HG02885 (cell line): Measurements from ENCODE around the gene EPB41L4A.

Experiments used
- ATAC-seq: cut with Tn5 transposase; IDR thresholded peaks from one replicate; pipeline ENCODE4 v1.9.1; 2021; ENCODE audit warnings: mild to moderate bottlenecking; ENCODE audit not compliant: unreplicated experiment, poor library complexity

Gene EPB41L4A

DNA sequence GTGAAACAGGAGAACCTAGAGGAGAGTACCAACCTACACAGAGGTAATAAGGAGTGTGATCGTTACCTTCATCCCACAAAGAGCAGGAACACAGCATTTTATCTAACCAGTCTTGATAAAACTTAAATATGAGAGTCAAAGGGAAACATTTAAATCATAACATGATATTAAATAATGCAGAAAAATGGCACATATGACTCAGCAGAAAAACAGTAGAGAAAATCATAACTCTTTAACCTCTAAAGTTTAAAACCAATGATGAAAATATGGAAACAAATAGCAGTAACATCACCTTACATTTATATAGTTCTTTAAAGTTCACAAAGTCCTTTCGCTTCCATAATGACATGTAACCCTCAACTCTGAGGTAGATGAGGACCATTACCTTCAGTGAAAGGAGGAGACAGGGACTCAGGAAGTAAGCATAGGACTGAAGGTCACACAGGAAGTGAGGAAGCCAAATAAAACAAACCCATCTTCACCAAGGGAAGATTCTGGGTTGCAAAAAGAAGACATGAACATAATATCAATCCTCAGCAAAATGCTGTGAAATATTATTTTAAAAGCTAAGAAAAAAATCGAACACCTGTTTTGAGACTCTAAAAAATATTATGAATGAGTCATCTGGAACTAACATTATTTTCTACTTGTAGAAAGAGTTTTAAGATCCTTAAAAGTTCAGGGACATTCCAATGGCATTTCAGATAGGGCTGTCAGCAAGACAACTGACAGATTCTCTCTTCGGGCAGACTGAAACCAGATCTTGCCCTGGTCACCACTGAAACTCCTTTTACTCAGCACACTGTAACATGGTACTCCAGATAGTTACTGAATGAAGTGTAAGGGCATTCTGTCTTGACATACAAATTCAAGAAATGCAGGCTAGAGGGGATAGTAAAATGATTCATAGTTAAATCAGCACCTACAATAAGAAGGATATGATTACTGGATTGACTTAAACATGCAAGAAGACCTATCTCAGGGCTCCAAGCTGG lies 148.5 kb downstream of the EPB41L4A start:
- peak; percentile 61 for ATAC-seq

DNA sequence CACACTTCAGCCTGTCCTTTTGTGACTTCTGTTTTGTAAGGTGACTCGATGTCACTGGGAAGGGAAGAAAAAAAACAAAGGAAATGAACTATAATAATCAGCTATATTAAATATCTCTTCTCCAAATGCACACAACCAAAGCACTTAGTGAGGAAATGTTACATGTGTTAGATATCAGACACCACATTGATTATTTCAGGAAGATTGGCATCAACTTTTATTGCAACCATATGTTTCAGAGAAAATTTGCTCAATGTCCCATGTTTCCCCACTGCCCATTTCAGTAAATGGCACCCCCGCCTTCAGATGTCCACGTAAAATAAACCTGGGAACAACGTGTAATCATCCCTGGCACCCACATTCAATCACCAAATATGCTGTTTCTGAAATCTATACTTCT lies 151.8 kb downstream of the EPB41L4A start:
- no peak for ATAC-seq

DNA sequence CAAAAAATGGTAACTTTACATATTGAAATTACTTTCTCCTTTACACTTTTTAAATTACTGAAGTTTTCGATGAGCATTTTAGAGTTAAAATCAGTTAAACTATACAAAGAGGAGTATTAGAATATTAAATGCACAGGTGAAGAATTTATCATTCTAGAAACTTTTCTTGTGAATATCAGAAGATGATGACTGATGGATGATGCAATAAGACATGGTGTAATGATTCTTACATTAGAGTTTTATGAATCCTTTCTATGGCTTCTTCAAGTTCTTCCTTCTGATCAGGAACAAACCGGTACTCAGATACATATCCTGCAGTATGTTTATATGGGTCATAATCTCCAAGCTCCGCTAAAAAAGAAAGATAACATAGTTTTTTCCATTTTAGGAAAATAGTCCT lies 154.4 kb downstream of the EPB41L4A start:
- ATAC-seq, result no peak

DNA sequence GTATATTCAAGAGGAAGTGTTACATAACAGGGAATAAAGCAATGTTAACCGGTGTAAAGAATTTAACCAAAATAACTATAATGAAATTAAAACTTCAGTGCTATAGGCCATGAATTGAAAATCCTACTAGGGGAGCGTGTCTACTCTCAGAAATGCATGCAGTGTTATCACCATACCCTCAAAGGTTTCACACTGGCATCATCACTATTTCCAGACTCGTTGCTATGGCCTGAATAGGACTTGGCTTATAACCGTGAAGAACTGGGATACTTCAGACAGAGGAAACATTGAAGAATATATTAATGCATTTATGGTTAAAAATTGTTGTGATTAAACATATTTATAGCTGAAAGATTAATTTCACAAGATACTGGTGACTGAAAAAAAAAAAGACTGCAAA lies 154.9 kb downstream of the EPB41L4A start:
- ATAC-seq, result no peak

DNA sequence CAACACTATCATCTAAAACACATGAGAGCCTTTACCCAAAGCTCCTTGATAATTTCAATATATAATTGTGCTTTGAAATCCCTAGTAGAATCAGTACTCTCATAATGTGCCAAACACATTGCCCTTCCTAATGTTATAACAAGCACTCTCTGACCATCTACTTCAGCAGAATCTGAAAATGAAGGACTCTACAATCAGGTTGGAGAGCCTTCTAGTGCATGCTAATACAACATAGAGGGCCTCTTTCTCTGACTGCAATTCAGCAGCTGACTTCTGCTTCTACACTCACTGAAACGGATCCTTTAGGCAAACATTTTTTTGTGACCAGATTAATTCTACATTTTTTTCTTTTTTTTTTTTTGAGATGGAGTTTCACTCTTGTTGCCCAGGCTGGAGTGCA lies 155.6 kb downstream of the EPB41L4A start:
- ATAC-seq, result no peak

DNA sequence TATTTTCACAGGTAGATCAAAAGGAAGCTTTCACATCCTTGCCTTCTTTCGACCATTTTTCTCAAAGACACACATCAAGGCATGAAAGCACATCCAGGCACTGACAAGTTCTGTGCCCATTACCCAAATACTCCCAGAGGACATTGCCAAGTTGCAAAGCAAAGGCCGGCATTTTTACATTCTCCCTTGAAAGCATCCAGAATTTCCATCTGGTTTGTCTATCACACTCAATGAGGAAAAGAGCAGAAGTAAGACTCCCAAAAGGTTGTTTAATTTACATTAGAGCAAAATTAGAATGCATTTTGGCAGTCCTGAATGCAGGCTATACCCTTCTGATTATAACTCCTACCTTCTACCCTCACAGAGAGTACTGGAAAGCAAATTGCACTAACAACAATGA lies 160.5 kb downstream of the EPB41L4A start:
- no peak for ATAC-seq

DNA sequence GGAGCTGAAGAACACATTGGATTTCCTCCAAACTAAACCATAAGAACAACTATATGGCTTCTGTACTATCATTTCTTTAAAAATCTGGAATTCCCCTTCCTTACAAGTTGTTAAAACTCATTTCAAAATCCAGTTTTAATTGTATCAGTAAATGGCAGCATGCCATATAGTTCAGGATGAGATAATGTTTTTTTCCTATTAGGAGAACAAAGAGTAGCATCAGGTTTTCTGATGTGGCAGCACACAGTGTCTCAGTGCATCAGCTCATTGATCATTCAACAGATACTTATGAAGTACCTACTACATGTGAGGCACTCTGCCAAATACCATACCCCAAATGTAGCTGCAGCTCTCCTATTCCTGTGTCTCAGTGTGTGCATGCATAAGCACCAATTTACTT lies 161.1 kb downstream of the EPB41L4A start:
- ATAC-seq, result no peak

DNA sequence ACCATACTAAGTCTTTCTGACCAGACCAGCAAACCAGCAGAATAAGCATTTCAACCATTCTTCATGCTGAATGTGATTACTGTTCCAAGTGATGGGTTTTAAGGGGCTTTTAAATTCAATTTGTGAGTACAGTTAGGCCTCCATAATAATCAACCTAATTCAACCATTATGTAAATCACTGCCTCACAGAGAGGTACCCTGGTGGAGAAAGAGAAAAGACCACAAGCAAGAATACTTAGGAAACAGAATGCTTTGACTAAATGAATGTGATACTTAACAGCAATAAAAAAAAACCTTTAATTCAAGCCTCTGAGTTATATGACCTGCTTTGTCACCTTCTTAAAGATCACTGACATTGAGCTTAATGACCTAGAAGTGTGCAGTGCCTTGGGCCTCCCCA lies 162.1 kb downstream of the EPB41L4A start:
- ATAC-seq, result no peak

DNA sequence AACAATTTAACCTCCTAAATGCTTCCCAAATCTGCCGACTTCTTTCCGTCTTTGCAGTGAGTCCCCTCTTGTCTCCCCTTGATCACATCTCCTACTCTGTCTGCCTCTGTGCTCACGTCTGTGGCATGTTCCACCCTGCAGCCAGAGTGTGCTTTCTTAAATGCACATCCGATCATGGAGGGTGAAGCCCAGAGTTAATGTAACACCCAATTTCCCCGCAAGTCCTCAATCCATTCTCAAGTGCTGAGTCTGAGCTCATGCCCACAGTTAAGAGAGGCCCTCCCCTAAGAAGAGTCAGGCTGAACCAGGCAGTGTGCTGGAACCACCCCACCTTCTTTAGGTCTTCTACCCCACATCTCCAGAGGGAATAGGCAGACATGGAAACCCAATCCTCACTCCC lies 164.8 kb downstream of the EPB41L4A start:
- no peak for ATAC-seq

DNA sequence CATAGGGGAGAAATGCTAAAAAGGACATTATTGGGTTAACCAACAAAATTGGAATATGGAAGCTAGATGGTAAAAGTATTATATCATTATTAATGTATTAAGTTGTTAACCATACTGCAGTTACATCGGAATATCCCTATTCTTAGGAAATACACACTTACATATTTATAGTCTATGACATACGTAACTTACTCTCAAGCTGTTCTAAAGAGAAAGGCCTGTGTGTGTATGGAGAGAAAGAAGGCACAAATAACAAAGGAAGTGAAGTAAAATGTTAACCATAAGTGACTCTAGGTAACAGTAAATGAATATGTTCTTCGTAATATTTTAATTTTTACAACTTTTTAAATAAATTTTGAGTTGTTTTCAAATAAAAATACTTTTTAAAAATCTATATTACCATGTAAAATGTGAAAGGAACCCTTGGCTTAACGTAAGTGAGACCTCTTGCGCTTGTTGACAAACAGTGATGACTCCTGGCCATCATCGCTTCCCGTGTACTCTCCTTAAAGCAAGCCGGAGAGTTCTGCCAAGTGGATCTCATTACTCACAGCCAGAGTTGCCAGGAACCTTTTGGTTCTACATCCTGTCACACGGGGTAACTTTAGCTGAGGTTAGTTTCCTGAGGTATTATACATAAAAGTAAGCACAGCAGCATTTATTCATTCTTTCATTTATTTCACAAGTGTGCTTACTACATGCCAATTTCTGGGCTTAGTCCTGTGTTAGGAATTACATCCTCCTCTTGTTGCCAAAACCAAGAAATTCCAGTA lies 165.4 kb downstream of the EPB41L4A start:
- ATAC-seq, result no peak

DNA sequence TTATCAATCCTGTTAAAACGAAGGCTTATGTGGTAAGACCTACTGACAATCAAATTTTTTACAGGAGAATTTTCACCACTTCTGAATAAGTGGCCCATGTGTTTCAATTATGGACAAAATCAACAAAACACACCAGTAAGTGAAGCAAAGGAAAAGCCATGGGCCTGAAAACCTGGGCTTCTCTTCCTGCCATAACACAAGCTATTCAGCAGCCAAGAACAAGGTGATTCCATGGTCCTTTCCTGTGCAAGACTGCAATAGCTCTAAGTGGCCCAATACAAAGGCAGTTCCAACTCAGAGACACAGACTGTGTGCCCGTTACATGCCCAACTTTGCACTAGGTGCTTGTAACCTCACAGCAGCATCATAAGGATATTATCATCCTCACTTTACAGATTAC lies 168.5 kb downstream of the EPB41L4A start:
- no peak for ATAC-seq

DNA sequence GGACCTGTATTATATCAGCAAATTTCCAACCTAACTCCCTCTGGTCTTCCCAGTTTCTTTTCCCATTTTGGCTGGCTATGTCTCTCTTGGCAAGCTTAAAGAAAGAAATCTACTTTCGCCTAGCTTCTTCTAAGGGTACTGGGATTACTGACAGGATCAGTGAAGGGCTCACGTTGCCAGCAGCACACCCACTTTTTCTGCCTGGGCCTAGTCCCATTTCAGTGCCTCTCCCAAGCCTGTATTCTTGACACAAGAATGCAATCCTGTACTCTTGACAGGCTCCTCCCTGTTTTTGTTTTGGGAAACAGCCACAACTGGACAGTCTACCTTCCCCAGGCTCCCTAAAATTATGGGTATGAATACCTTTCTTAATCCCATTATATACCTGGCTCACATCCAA lies 170.5 kb downstream of the EPB41L4A start:
- ATAC-seq, result no peak

DNA sequence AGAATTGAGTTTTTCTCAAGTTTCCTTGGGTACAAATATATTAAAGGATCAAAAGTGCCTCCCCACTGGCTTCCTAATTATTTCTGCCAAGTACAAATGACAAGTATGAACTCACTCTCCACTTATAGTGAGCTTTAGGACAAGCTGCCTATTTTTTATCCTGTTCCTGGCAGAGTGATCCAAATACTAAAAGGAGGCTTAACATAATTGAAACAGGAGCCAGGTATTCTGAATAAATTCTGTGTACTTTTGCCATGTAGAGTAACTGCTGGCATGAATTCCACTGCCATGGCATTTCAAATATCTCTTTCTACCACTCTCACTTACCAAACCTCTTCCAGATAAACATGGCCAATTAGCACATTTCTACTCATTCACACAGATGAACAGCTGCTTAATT lies 171.1 kb downstream of the EPB41L4A start:
- ATAC-seq, result no peak

DNA sequence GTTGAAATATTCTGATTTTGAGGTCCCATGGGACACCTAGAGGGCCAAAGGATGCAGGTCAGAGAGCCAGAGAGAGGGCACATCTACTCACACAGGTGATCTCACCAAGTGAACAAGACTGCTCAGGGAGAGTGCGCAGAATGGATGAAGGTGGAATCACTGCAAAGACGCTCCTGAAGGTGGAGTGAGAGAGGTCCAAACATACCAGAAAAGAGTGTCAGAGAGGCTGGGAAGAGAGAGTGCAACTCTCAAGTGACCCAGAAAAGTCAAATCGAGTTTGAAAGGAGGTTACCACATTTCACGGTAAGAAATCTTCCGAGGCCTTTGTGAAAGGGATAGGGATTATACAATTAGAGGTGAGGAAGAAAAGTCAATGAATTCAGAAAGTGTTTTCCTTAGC lies 173.4 kb downstream of the EPB41L4A start:
- ATAC-seq, result no peak

DNA sequence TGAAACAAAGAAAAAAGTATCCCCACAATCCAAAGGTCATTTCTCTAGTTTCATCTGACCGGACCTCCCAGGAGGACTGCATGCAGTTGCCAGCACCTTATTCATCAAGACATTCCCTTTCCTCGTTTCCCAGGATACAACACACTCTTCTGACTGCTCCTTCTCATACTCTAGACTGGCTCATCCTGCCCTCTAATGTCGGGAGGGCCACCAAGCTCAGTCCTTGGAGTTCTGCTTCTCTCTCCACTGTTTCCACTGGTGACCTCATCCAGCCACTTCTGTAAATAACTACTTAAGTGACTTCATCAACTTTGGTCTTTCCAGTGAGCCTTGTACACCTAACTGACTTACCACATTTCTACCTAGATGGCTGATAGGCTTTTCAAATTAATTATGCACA lies 179.1 kb downstream of the EPB41L4A start:
- ATAC-seq, result no peak

DNA sequence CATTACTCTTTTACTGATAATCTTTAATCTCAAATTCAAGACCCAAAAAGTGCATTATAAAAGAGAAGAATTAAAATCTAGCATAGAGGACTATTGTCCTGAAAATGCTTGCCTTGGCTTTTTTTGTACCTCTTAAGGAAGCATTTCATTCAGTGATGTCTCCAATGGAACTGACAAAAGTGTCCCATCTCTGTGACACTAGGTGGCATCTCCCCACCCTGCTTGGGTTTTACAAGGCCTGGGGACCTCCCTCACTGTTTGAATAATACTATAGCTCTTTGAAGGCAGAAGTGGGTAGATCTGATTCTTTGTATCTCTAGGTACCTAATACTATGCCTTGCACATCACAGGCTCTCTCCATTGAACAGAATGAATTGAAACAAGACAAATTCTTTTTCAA lies 180.6 kb downstream of the EPB41L4A start:
- ATAC-seq, result no peak

DNA sequence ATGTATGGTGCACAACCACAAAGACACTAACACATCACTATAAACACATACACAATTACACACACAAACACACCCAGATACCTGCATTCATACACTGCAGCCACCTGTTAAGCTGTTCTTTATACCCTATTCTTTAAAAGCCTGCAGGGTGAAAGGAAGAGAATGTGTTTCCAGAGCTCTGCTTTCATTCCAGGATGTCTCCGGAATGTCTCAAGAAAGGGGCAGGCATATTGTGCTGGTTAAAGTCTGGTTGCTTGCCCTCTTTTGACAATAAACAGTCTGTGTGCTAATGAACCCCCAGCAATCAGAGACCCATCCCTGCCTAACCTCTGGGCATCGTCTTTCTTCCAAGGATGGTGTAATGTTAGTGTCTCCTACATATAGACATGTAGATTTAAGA lies 181.6 kb downstream of the EPB41L4A start:
- no peak for ATAC-seq

DNA sequence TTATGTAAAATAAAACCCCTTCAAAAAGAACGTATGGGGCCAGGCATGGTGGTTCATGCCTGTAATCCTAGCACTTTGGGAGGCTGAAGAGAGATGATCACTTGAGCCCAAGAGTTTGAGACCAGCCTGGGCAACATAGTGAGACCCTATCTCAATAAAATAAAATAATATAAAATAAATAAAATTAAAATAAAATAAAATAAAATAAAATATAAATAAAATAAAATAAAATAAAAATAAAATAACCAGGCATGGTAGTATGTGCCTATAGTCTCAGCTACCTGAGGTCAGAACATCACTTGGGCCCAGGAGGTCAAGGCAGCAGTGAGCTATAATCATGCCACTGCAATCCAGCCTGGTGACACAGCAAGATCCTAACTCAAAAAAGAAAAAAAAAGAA lies 185.1 kb downstream of the EPB41L4A start:
- ATAC-seq, result no peak

DNA sequence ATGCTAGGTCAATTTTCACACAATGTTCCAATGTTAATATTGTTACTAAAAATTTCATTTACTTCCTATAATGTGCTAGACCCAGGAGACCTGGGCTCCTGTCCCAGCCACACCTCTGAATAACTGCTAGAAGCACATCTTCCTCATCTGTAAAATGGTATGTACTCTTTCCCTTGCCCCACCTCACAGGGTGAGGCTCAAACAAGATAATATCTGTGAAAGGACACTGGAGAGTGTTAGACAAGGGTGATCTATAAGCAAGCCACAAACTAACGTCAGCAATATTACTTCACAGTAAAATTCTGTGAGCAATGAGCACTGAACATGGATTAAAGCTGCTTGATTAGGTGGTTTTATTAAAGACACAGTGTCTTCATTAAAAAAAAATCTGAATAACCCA lies 186.4 kb downstream of the EPB41L4A start:
- ATAC-seq, result no peak

DNA sequence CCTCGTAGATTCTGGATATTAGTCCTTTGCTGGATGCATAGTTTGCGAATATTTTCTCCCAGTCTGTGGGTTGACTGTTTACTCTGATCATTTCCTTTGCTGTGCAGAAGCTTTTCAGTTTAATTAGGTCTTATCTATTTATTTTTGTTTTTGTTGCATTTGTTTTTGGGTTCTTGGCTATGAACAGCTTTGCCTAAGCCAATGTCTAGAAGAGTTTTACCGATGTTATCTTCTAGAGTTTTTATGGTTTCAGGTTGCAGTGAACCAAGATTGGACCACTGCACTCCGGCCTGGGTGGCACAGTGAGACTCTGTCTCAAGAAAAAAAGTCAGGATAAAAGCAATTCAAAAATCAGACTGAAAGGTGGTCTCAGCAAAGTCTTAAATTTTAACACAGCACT lies 188.5 kb downstream of the EPB41L4A start:
- ATAC-seq, result no peak

DNA sequence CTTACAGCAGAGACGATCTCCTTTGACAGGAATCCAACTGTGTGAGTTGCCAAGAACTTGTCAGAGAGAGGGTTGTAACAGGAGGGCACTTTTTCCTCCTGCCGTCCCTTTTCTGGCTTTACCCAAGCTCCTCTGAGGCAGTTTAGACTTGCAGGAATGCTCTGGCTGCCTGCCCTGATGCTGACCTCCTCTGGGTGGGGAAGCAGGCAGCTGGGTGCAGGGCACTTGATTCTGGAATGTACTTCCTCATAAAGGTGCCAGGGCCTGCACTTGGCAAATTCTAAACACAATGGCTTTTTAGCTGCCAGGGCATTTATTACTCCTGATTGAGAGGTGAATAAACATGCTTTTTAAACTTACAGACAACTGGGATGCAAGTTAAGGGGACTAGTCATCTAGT lies 190.4 kb downstream of the EPB41L4A start:
- ATAC-seq, result no peak
